Fibroblast of lung (primary cell): Measurements from ENCODE around the gene CYS1. TPM values are rescaled to one million over a fixed set of nuclear protein-coding genes. Genes with fewer than 3 reads are reported as not detected.
A peak's percentile ranks its signal among the peaks of the same experiment; 100 is the strongest.

Experiments used
- DNase-seq, 2 donors: peaks; one replicate each; pipeline versions ENCODE4 v3.0.0 to v3.0.0-alpha.2; 2010; ENCODE audit warnings: low read depth in 2 of 2
- H2AFZ ChIP-seq: 2 replicates; pipeline ENCODE4 v1.5.1; 2012; ENCODE audit warnings: low read length, control low read depth, inconsistent platforms
- H3K27ac ChIP-seq: 2 replicates; pipeline ENCODE4 v1.5.1; 2011; ENCODE audit warnings: low read length, control low read depth; ENCODE audit not compliant: insufficient read depth
- H3K27me3 ChIP-seq: 2 replicates; pipeline ENCODE4 v1.5.1; 2011; ENCODE audit warnings: mild to moderate bottlenecking, low read length; ENCODE audit not compliant: control insufficient read depth, insufficient read depth
- H3K36me3 ChIP-seq: 2 replicates; pipeline ENCODE4 v1.5.1; 2011; ENCODE audit warnings: low read length; ENCODE audit not compliant: control insufficient read depth, insufficient read depth
- H3K4me1 ChIP-seq: 2 replicates; pipeline ENCODE4 v1.5.1; 2011; ENCODE audit warnings: low read length; ENCODE audit not compliant: control insufficient read depth, insufficient read depth; ENCODE audit errors: extremely low read depth
- H3K4me2 ChIP-seq: 2 replicates; pipeline ENCODE4 v1.5.1; 2011; ENCODE audit warnings: low read length, control low read depth; ENCODE audit not compliant: insufficient read depth; ENCODE audit errors: extremely low read depth
- H3K4me3 ChIP-seq, 4 experiments: fragments of 200-600 bp in 1 of 4; sonication (generic) in 1 of 4; replicated peaks in 1 of 4; 2 replicates each; pipeline ENCODE4 v1.5.1; 2011 to 2016; ENCODE audit warnings: low read length in 4 of 4, low read depth in 3 of 4, mild to moderate bottlenecking in 3 of 4, control low read depth in 2 of 4, inconsistent platforms in 1 of 4, mixed read lengths in 1 of 4; ENCODE audit not compliant: insufficient read depth in 1 of 4; ENCODE audit errors: control extremely low read depth in 1 of 4
- H3K79me2 ChIP-seq: 2 replicates; pipeline ENCODE4 v1.5.1; 2012; ENCODE audit warnings: mild to moderate bottlenecking, low read length, inconsistent platforms; ENCODE audit not compliant: control insufficient read depth, insufficient read depth
- H3K9ac ChIP-seq: 2 replicates; pipeline ENCODE4 v1.5.1; 2011; ENCODE audit warnings: mild to moderate bottlenecking, low read length, control low read depth; ENCODE audit not compliant: insufficient read depth
- H3K9me3 ChIP-seq: 2 replicates; pipeline ENCODE4 v1.5.1; 2012; ENCODE audit warnings: low read depth, low read length; ENCODE audit not compliant: control insufficient read depth, insufficient read depth
- H4K20me1 ChIP-seq: 2 replicates; pipeline ENCODE4 v1.5.1; 2011; ENCODE audit warnings: low read length; ENCODE audit not compliant: control insufficient read depth, insufficient read depth; ENCODE audit errors: extremely low read depth
- CTCF ChIP-seq, 2 donors: IDR thresholded peaks in 1 of 2; conservative IDR thresholded peaks in 1 of 2; 1 replicate in 1 of 2; 2 replicates in 1 of 2; pipeline ENCODE4 v1.5.1; 2011 to 2012; ENCODE audit warnings: low read length in 2 of 2, control low read depth in 1 of 2, inconsistent platforms in 1 of 2, low read depth in 1 of 2, mild to moderate bottlenecking in 1 of 2
- EZH2 ChIP-seq: IDR thresholded peaks from 2 replicates; pipeline ENCODE4 v1.5.1; 2012; ENCODE audit warnings: low read length, control low read depth, mild to moderate bottlenecking; ENCODE audit errors: missing control alignments
- polyA plus RNA-seq, 2 donors: library from polyadenylated mRNA; depleted of rRNA in 1 of 2; stranded (reverse) in 1 of 2; unstranded in 1 of 2; fragments of >200 nt; gene quantifications; 2 replicates each; pipeline ENCODE4 v1.2.1, GENCODE V29; 2011 to 2012; ENCODE audit warnings: missing spikeins in 1 of 2
- total RNA-seq: library from RNA; depleted of rRNA; stranded (reverse); fragments of >200 nt; gene quantifications from 2 replicates; pipeline ENCODE4 v1.2.1, GENCODE V29; 2014

Gene CYS1
- total and polyA plus RNA-seq, 2 donors (not counting 1 experiment from before 2014, with no cell fraction given) = 0.31 to 5.1 TPM

- no peak overlapping the region for H3K4me2 ChIP-seq
- no peak overlapping the region for H3K27ac ChIP-seq
- no peaks in the 10 kb centered on the region for H3K9me3 ChIP-seq
- no peak overlapping the region for H2AFZ ChIP-seq
- no peaks in the 10 kb centered on the region for H3K79me2 ChIP-seq
- no peak overlapping the region for H3K9ac ChIP-seq
- DNase-seq = peak in 1 of 2 donors; percentile 36
- no peak overlapping the region for H3K4me3 ChIP-seq
- TF ChIP-seq CTCF (conservative IDR thresholded peaks at IDR 0.05 in 1 of 2, IDR thresholded peaks at IDR 0.05 in 1 of 2; ENCODE audit: low read depth in 1 of 2, low read length in 2 of 2) = no peak
- no peak for TF ChIP-seq EZH2
- peaks cover 10% of the 10 kb centered on the region for H3K4me1 ChIP-seq
- H3K36me3 ChIP-seq = no peaks in the 10 kb centered on the region
- no peaks in the 10 kb centered on the region for H4K20me1 ChIP-seq
- H3K27me3 ChIP-seq = peaks cover 2% of the 10 kb centered on the region
Measured at GRCh38 chr2:10039658-10040410, 40.4 kb downstream of the CYS1 start.

GRCh38 chr2:10038716-10039115, 41.5 kb downstream of the CYS1 start:
- H3K4me2 ChIP-seq = no peak overlapping the region
- no peak overlapping the region for H2AFZ ChIP-seq
- no peak for DNase-seq
- H3K27ac ChIP-seq = no peak overlapping the region
- TF ChIP-seq CTCF (conservative IDR thresholded peaks at IDR 0.05 in 1 of 2, IDR thresholded peaks at IDR 0.05 in 1 of 2; ENCODE audit: low read depth in 1 of 2, low read length in 2 of 2) (no peak), EZH2 (no peak)
- no peaks in the 10 kb centered on the region for H4K20me1 ChIP-seq
- no peak overlapping the region for H3K9ac ChIP-seq
- H3K36me3 ChIP-seq = no peaks in the 10 kb centered on the region
- peaks cover 2% of the 10 kb centered on the region for H3K27me3 ChIP-seq
- no peak overlapping the region for H3K4me3 ChIP-seq
- H3K9me3 ChIP-seq = no peaks in the 10 kb centered on the region
- no peaks in the 10 kb centered on the region for H3K79me2 ChIP-seq
- peaks cover 10% of the 10 kb centered on the region for H3K4me1 ChIP-seq

- no peak for DNase-seq
- Histone ChIP-seq H3K9ac (no peak overlapping the region), H3K4me2 (no peak overlapping the region), H3K79me2 (no peaks in the 10 kb centered on the region), H4K20me1 (no peaks in the 10 kb centered on the region), H3K4me3 (no peak overlapping the region), H3K36me3 (no peaks in the 10 kb centered on the region), H3K27ac (no peak overlapping the region), H3K4me1 (peaks cover 10% of the 10 kb centered on the region), H3K27me3 (peaks cover 2% of the 10 kb centered on the region), H2AFZ (no peak overlapping the region), H3K9me3 (no peaks in the 10 kb centered on the region)
- TF ChIP-seq EZH2 (no peak), CTCF (conservative IDR thresholded peaks at IDR 0.05 in 1 of 2, IDR thresholded peaks at IDR 0.05 in 1 of 2; ENCODE audit: low read depth in 1 of 2, low read length in 2 of 2) (no peak)
Measured at GRCh38 chr2:10038123-10038522, 42.1 kb downstream of the CYS1 start.
